GM19193 (cell line): ENCODE data around the gene PTPRN2.

Source experiments
- POLR2A ChIP-seq: IDR thresholded peaks from 4 replicates; pipeline ENCODE4 v1.6.1; 2011; ENCODE audit not compliant: insufficient read depth, insufficient read length; ENCODE audit errors: extremely low read depth

The PTPRN2 gene

DNA sequence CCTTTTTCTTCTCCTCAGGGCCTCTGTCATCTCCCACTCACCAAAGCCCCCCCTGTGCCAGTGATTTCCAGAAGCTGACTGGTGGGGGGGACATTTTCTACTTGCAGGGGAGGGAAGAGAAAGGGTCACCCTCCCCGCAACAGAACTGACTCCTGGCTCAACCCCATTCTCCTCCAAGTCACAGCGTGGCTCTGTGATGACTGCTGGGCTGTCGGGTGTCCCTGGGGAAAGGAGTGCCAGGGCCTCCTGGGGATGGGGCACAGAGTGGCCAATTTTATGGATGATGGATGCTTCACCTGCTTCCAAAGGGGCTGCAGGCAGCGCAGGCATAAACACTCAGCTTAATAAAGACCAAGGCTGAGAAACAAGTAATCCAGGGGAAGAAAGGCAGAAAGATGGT, 523.0 kb downstream of the PTPRN2 start:
- TF ChIP-seq POLR2A: no peak

DNA sequence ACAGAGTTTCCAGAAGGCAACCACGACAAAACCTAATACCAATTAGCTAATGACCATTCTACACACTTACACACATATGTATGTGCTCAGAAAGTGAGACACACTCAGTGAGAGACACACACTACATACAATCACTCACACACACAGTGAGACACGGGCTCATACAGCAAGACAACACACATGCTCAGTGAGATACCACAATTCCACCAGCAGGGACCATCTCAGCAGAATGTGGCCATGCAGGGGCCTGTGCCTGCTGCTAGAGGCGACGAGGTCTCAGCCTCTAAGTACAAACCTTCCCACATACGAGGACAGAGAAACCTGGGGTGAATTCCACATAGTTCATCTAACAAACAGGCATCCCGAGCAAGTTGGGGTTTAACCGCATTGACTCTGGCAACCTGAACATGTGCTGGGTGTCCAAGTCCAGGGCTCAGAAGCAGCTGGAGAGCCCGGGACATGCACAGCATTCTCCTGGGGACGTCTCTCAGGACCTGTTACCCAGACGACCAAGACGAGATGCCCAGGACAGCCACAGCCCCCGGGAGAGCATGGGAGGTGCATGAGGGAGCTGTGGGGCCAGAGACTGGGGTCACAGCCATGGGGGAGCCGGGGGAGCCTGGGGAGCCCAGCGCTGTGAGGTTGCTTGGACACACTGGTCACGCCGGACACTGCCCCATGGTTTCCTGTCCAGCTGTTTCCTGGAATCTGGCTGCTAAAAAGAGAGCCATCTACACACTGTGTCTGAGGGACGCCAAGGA, 523.6 kb downstream of the PTPRN2 start:
- TF ChIP-seq POLR2A: no peak

DNA sequence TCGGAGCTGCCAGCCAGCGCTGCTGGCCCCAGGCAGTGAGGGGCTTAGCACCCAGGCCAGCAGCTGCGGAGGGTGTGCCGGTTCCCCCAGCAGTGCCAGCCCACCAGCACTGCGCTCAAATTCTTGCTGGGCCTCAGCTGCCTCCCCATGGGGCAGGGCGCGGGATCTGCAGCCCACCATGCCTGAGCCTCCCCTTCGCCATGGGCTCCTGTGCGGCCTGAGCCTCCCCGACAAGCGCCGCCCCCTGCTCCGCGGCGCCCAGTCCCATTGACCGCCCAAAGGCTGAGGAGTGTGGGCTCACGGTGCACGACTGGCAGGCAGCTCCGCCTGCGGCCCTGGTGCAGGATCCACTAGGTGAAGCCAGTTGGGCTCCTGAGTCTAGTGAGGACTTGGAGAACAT, 525.0 kb downstream of the PTPRN2 start:
- no peak for TF ChIP-seq POLR2A

DNA sequence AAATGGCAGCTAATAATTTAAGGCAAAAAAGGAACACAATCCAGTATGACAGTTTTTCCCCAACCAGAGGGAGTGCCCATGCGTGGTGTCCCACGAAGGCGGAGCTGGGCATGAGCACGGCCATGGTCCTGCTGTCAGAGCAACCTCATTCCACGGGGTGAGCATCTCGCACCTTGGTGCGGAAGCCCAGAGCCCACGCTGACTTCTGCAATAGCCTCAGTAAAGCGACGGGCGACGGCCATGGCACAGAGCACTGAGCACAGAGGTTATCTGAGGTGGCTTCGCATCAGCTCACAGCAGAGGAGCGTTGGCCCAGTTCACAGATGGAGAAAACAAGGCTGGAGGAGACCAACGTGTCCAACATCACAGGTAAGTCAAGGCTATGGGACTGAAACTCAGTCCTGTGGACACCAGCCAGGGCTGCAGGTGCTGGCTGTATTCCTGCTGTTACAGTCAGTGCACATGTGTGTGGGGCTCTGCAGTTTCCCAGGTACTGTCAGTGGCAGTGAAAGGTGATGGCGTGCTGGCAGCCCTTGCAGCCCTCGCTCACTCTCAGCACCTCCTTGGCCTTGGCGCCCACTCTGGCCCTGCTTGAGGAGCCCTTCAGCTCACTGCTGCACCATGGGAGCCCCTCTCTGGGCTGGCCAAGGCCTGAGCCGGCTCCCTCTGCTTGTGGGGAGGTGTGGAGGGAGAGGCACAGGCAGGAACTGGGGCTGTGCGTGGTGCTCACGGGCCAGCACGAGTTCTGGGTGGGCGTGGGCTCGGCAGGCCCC, 525.6 kb downstream of the PTPRN2 start:
- TF ChIP-seq POLR2A: no peak

DNA sequence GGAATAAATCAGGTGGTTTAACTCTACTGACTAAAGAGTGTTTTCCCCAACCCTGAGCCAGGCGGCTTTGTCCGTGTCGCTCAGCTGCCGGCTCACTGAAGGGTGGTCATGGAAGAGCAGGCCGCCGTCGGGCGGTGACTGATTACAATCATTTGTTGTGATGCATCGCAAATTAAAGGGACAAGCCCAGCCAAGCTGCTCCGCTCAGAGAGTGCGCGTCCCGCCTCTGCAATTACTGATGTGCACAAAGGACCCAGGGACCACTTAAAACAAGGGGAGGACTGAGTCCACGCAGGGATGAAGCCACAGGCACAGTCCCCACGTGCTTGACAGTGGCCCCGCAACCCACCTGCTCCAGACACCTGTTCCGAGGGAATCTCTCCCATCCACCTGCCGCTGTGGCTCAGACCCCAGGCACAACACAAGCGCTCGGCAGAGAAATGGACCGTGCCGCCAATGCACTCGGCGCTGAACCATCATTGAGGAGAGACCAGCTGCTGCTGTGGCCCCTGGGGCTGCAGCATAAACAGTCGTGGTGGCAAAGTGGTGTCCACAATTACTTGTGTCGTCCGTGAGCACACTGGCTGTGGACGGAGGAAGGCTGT, 526.5 kb downstream of the PTPRN2 start:
- TF ChIP-seq POLR2A: no peak

DNA sequence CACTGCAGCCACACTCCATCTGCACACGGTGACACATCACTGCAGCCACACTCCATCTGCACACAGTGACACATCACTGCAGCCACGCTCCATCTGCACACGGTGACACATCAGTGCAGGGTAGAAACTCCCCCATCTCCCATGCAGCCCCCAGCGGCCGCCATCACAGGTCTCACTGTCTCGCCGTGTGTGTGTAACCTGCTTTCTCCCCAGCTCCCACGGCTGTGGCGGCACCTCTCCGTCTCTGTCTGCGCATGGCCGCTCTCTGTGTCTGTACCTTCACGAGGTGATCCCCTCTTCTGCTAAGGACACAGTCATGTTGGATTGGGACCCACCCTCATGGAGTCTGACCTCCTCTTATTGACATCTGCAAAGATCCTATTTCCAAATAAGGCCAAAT, 527.4 kb downstream of the PTPRN2 start:
- no peak for TF ChIP-seq POLR2A

DNA sequence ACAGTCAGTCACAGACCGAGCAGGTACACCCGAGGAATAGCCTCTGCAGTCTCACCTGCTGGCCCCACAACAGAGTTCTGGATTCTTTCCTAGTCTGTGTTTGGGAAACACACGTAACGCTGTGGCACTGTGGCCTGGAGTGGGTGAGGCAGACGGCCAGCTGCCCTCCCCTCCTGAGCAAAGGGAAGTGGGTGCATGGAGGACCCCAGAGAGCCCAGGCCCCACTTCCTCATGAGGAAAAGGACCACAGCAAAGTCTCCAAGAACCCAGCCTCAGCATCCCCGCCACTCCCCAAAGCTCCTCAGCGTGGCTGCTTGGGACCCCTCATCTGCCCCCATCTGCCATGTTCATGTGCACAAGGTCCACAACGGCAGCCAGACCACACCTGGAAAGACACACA, 530.2 kb downstream of the PTPRN2 start:
- no peak for TF ChIP-seq POLR2A

DNA sequence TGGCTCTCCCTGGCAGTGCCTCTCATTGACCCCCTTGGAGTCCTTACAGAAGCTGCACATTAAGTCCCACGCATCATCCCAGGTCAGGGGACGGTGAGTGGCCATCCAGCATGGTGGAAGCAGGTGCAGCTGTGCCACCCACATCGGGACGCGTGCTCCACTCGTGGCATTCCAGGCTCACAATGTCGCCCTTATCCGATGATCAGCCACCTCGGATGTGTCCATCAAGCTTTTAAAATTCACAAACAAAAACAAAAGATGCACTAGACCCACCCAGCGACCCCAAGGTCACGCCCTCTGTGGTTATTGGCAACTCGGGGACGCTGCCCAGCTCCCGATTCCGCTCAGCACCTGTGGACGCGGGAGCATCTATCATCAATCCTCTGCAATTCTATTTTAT, 530.9 kb downstream of the PTPRN2 start:
- no peak for TF ChIP-seq POLR2A

DNA sequence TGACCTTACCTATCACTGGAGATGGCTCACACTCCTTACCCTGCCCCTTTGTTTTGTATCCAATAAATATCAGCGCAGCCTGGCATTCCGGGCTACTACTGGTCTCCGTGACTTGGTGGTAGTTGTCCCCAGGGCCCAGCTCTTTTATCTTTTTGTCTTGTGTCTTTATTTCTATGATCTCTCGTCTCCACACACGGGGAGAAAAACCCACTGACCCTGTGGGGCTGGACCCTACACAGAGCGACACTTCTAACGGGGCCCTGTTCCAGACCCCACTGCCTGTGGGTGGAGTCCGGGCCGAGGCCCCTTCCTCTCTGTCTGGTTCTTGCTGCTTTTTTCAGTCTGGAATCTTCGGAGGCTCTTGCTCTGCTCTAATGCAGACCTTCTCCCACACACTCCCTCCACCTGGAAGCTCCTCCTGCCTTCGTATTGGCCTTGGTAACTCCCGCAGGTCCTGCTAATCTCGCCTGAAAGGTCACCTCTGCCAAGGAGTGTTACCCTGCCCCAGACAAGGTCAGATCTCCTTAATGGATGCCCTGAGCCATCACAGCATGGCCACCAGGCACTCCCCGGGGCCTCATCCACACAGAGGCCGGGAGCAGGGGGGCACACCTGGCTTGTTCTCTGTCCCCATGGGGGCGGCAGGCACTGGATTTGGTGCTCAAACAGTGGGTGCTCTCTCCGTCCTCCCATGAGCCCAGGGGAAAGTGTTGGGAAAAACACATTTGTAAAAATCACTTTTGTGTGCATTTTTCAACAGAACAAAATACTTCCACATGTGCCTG, 531.7 kb downstream of the PTPRN2 start:
- TF ChIP-seq POLR2A: no peak

DNA sequence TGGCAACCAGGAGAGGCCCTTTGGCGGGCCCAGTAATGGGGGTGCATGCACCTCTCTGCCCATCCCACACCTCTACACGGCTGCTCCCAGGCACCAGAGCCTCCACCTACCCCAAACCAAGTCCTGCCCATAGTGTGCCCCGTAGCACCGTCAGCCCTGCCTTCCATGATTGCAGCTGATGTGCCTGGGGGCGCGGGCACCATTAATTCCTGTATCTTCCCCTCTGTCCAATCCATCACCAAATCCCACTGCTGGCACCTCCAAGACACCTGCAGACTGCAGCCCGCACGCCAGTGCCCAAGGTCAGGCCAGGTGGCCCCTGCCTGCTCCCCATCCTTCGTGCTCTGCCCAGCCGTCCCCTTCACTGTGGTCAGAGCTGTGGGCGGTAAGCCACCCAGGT, 533.0 kb downstream of the PTPRN2 start:
- no peak for TF ChIP-seq POLR2A

DNA sequence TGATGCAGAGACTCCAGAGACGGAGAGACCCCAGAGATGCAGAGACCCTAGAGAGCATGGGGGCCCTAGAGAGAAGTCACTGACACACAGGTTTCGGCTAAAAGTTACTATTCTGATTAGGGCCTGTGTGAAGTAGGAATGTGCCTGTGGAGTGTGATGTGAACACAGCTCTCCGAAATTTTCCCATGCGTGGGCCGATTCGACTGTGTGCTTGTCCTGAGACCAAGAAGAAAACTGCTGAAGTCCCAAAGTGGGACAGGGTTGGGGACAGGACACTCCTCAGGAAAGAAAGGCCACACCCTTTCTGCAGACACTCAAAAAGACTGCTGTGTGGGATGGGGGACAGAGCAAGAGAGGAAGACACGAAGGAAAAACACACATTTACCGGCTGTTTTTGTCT, 533.5 kb downstream of the PTPRN2 start:
- no peak for TF ChIP-seq POLR2A

DNA sequence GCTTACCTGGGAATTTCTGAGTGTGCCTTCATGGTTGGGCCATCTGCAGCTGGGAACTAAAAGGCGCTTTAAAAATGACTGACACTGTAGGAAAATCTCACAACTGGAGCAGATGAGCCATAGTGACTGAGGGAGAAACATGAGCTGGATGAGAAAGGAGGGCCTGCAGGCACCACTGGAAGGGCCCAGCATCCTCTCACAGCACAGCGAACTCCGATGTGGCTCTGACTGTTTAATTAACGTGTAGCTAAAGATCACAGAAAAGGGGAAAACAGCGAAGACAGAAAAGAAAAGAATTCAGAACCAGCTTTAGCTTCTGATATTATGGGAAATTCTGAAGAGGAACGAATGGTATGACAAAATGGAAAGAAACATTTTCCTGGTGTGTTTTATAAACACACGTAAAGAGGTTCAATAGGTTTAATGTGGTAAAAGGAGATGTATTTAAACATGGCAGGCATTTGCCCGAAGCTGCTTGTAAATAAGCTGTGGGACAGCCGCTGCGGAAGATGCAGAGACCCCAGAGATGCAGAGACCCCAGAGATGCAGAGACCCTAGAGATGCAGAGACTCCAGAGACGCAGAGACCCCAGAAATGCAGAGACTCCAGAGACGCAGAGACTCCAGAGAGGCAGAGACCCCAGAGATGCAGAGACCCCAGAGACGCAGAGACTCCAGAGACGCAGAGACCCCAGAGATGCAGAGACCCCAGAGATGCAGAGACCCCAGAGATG, 534.3 kb downstream of the PTPRN2 start:
- TF ChIP-seq POLR2A: no peak

DNA sequence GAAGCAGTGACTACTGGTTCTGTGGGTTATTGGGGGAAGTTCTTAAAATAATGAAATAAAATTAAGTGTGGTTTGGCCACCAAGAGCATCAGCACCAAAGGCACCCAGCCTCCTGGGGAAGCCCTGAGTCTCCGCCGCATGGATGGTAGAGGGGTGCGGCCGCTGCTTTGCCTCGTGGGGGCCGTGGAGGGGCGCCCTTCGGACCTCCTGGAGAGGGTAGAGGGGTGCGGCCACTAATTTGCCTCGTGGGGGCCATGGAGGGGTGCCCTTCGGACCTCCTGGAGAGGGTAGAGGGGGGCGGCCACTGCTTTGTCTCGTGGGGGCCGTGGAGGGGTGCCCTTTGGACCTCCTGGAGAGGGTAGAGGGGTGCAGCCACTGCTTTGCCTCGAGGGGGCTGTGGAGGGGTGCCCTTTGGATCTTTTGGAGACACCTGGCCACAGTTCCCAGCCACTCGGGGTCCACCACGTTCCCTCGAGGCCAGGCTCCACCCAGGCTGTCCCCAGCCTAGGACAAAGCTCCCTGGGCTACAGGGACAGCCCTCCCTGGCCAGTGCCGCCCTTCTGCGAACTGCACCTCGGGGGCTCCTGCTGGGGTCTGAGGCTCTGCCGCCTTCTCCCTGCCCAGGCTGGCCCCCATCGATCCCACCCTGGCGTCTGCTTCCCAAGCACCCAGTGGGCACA, 535.1 kb downstream of the PTPRN2 start:
- no peak for TF ChIP-seq POLR2A

DNA sequence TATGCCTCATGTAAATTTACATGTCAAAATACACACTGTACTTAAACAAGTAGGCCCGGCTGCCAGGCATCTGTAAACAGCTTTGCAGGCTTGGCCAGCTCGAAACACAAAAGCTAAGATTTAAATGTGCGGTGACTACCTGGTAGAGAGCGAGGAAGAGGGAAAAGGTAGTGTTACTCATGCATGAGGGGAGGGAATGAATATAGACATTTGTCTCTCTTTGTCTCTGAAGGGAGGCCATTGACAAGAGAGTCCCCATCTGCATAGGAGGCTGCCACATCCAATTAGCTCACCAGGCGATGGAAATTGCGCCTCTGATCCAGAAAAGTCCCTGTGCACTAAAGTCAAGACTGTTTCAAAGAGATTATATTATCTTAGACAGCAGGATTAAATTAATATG, 535.8 kb downstream of the PTPRN2 start:
- TF ChIP-seq POLR2A: no peak

DNA sequence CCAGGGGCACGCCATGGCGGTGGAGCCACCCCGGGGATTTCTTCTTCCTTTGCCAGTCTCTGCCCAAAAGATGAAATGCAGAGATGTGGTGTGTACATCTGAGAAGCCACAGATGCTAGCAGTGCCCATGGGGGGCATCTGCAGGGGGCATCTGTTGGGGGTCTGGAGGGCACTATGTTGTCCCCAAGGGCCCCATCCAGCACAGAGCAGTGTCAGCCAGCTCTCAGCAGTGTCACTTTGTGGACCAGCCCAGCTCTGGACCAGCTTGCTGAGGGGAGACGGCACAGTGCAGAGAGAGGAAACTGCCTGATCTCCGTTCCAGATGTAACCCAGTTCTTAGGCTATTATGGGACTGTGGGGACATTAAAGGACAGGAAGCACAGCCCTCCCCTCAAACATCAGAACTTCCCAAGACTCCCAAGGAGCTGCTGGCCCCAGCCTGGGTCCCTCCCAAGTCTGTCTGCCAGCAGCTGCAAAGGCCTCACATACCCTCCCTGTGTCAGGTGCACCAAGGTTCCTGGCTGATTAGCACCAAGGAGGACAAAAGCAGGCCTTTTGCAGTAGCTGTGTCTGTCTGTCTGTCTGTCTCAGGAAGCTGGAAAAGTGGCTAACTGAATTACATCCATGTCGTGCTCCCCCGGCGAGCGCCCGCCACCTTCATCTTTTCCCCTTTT, 536.5 kb downstream of the PTPRN2 start:
- TF ChIP-seq POLR2A: no peak
